Jurkat, Clone E6-1 (cell line): ENCODE data around the gene NUP214.
"Not testable (repeated sequence)": the region's sequence is repeated elsewhere in the genome, so short reads cannot be mapped to it uniquely, and the experiment has no call there.

Experiments used
- DNase-seq: peaks from one replicate; pipeline ENCODE4 v3.0.0-alpha.2; 2011; ENCODE audit warnings: low read depth, low spot score
- H3K4me3 ChIP-seq: 2 replicates; pipeline ENCODE4 v1.5.1; 2011; ENCODE audit warnings: mild to moderate bottlenecking, low read length, control low read depth, moderate library complexity

NUP214 gene

GRCh38 chr9:131239161-131239975 is 114.0 kb downstream of the NUP214 start:
- H3K4me3 ChIP-seq: no peak overlapping the region
- DNase-seq: no peak

GRCh38 chr9:131240047-131240921 is 114.9 kb downstream of the NUP214 start:
- no peak for DNase-seq
- no peak overlapping the region for H3K4me3 ChIP-seq

GRCh38 chr9:131244331-131244730 is 118.9 kb downstream of the NUP214 start:
- H3K4me3 ChIP-seq, DNase-seq: not testable (repeated sequence)

- DNase-seq: no peak
- H3K4me3 ChIP-seq: no peak overlapping the region
Measured at GRCh38 chr9:131246618-131247017, 121.2 kb downstream of the NUP214 start.

- H3K4me3 ChIP-seq: peak overlapping the region; percentile 41
- no peak for DNase-seq
Measured at GRCh38 chr9:131252120-131252519, 126.7 kb downstream of the NUP214 start.

GRCh38 chr9:131253891-131254491 is 128.6 kb downstream of the NUP214 start:
- DNase-seq: no peak
- H3K4me3 ChIP-seq: no peak overlapping the region

- no peak for DNase-seq
- H3K4me3 ChIP-seq: no peak overlapping the region
Measured at GRCh38 chr9:131254626-131255025, 129.2 kb downstream of the NUP214 start.

GRCh38 chr9:131255676-131256197 is 130.4 kb downstream of the NUP214 start:
- H3K4me3 ChIP-seq: peak overlapping the region; percentile 55
- no peak for DNase-seq

GRCh38 chr9:131257266-131258025 is 132.1 kb downstream of the NUP214 start:
- H3K4me3 ChIP-seq: no peak overlapping the region
- no peak for DNase-seq

GRCh38 chr9:131258186-131258585 is 132.8 kb downstream of the NUP214 start:
- no peak for DNase-seq
- no peak overlapping the region for H3K4me3 ChIP-seq

- no peak for DNase-seq
- no peak overlapping the region for H3K4me3 ChIP-seq
Measured at GRCh38 chr9:131258698-131259431, 133.5 kb downstream of the NUP214 start.

GRCh38 chr9:131259432-131259898 is 134.1 kb downstream of the NUP214 start:
- no peak for DNase-seq
- no peak overlapping the region for H3K4me3 ChIP-seq

GRCh38 chr9:131259916-131260597 is 134.7 kb downstream of the NUP214 start:
- H3K4me3 ChIP-seq: no peak overlapping the region
- DNase-seq: no peak

GRCh38 chr9:131260751-131261452 is 135.5 kb downstream of the NUP214 start:
- DNase-seq: no peak
- H3K4me3 ChIP-seq: no peak overlapping the region

- H3K4me3 ChIP-seq: no peak overlapping the region
- DNase-seq: no peak
Measured at GRCh38 chr9:131262327-131263032, 137.1 kb downstream of the NUP214 start.

- not testable (repeated sequence) for DNase-seq
Measured at GRCh38 chr9:131263033-131263343, 137.6 kb downstream of the NUP214 start.

GRCh38 chr9:131263701-131264100 is 138.3 kb downstream of the NUP214 start:
- no peak overlapping the region for H3K4me3 ChIP-seq
- DNase-seq: no peak

More at GRCh38 chr9:131263033-131263343, 137.6 kb downstream of the NUP214 start:
- H3K4me3 ChIP-seq: not testable (repeated sequence)
